Fibroblast of upper back skin (primary cell): ENCODE data around the gene BTNL9.
"Not testable (repeated sequence)": the region's sequence is repeated elsewhere in the genome, so short reads cannot be mapped to it uniquely, and the experiment has no call there.

Experiments
- DNase-seq: peaks from one replicate; pipeline ENCODE4 v3.0.0-alpha.2; 2013

The BTNL9 gene

GRCh38 chr5:181043285-181044092 lies 3.4 kb downstream of the BTNL9 start:
- no peak for DNase-seq

GRCh38 chr5:181044093-181044599 lies 4.1 kb downstream of the BTNL9 start:
- no peak for DNase-seq

- no peak for DNase-seq
These were observed 4.7 kb downstream of the BTNL9 start for GRCh38 chr5:181044662-181045305.

GRCh38 chr5:181045316-181045715 lies 5.2 kb downstream of the BTNL9 start:
- DNase-seq, result no peak

GRCh38 chr5:181045857-181046256 lies 5.8 kb downstream of the BTNL9 start:
- not testable (repeated sequence) for DNase-seq

- no peak for DNase-seq
These were observed 7.2 kb downstream of the BTNL9 start for GRCh38 chr5:181047288-181047687.

GRCh38 chr5:181047921-181048320 lies 7.9 kb downstream of the BTNL9 start:
- no peak for DNase-seq

- DNase-seq, result no peak
These were observed 9.9 kb downstream of the BTNL9 start for GRCh38 chr5:181050016-181050415.

GRCh38 chr5:181051841-181052671 lies 12.0 kb downstream of the BTNL9 start:
- no peak for DNase-seq

GRCh38 chr5:181052672-181053487 lies 12.8 kb downstream of the BTNL9 start:
- DNase-seq, result no peak

- no peak for DNase-seq
These were observed 13.5 kb downstream of the BTNL9 start for GRCh38 chr5:181053488-181054121.

- DNase-seq, result no peak
These were observed 14.1 kb downstream of the BTNL9 start for GRCh38 chr5:181054138-181054537.

GRCh38 chr5:181054871-181055459 lies 14.9 kb downstream of the BTNL9 start:
- no peak for DNase-seq

GRCh38 chr5:181056431-181056830 lies 16.4 kb downstream of the BTNL9 start:
- DNase-seq, result no peak

- DNase-seq, result no peak
These were observed 18.3 kb downstream of the BTNL9 start for GRCh38 chr5:181058321-181058720.

GRCh38 chr5:181058786-181059296 lies 18.8 kb downstream of the BTNL9 start:
- DNase-seq, result no peak

- DNase-seq, result no peak
These were observed 19.5 kb downstream of the BTNL9 start for GRCh38 chr5:181059297-181060230.

- DNase-seq, result no peak
These were observed 20.1 kb downstream of the BTNL9 start for GRCh38 chr5:181060231-181060590.

GRCh38 chr5:181060924-181061323 lies 20.9 kb downstream of the BTNL9 start:
- DNase-seq, result no peak

GRCh38 chr5:181061645-181062044 lies 21.6 kb downstream of the BTNL9 start:
- no peak for DNase-seq
